HepG2 (cell line): ENCODE results near the gene MIEF1. TPM values are rescaled to one million over a fixed set of nuclear protein-coding genes. Genes with fewer than 3 reads are reported as not detected.

ENCODE experiments used
- ARHGAP35 ChIP-seq: sonication (generic); formaldehyde crosslinking; IDR thresholded peaks from 2 replicates; pipeline ENCODE4 v1.9.0; 2022; ENCODE audit warnings: mild to moderate bottlenecking, inconsistent platforms, moderate library complexity, missing genetic modification reagents, borderline replicate concordance
- ATF1 ChIP-seq: IDR thresholded peaks from 2 replicates; pipeline ENCODE4 v1.6.1; 2016; ENCODE audit warnings: mild to moderate bottlenecking, control low read depth
- ESRRA ChIP-seq: sonication (generic); formaldehyde crosslinking; IDR thresholded peaks from 2 replicates; pipeline ENCODE4 v1.5.1; 2020; ENCODE audit warnings: mild to moderate bottlenecking, low read depth, missing genetic modification reagents
- FLYWCH1 ChIP-seq: sonication (generic); formaldehyde crosslinking; IDR thresholded peaks from 2 replicates; pipeline ENCODE4 v1.8.1; 2023; ENCODE audit warnings: mild to moderate bottlenecking, missing genetic modification reagents
- FOSL2 ChIP-seq: sonication (generic); formaldehyde crosslinking; IDR thresholded peaks from 2 replicates; pipeline ENCODE4 v1.4.0; 2020; ENCODE audit warnings: missing genetic modification reagents
- FOXA1 ChIP-seq, 2 experiments: fragments of 450-650 bp in 1 of 2; sonication (generic) in 1 of 2; formaldehyde crosslinking in 1 of 2; IDR thresholded peaks; 2 replicates each; pipeline versions ENCODE4 v1.4.0 to v1.6.1; 2016 to 2020; ENCODE audit warnings: missing genetic modification reagents in 1 of 2
- HHEX ChIP-seq: IDR thresholded peaks from 2 replicates; pipeline ENCODE4 v1.6.1; 2016; ENCODE audit warnings: control low read depth
- HNF4G ChIP-seq, 2 experiments: sonication (generic) in 1 of 2; formaldehyde crosslinking in 1 of 2; IDR thresholded peaks; 2 replicates each; pipeline versions ENCODE4 v1.4.0 to v1.6.1; 2011 to 2020; ENCODE audit warnings: borderline replicate concordance in 2 of 2, low read depth in 2 of 2, mild to moderate bottlenecking in 2 of 2, low read length in 1 of 2, missing genetic modification reagents in 1 of 2, moderate library complexity in 1 of 2
- HOXD1 ChIP-seq: sonication (generic); formaldehyde crosslinking; IDR thresholded peaks from 2 replicates; pipeline ENCODE4 v1.5.0; 2020; ENCODE audit warnings: missing genetic modification reagents
- LRRFIP1 ChIP-seq: sonication (generic); formaldehyde crosslinking; conservative IDR thresholded peaks from 2 replicates; pipeline ENCODE4 v1.4.0; 2020; ENCODE audit warnings: missing genetic modification reagents
- MXD4 ChIP-seq: IDR thresholded peaks from 2 replicates; pipeline ENCODE4 v1.6.1; 2016; ENCODE audit warnings: mild to moderate bottlenecking, missing biosample characterization, missing genetic modification reagents
- PCBP1 ChIP-seq: fragments of 200-400 bp; formaldehyde crosslinking; IDR thresholded peaks from 2 replicates; pipeline ENCODE4 v1.6.1; 2017; ENCODE audit warnings: mild to moderate bottlenecking, low read depth, low read length, borderline replicate concordance
- POLR2AphosphoS5 ChIP-seq: IDR thresholded peaks from 2 replicates; pipeline ENCODE4 v1.6.1; 2012; ENCODE audit warnings: low read depth, low read length
- RBM39 ChIP-seq: fragments of 200-400 bp; formaldehyde crosslinking; IDR thresholded peaks from one replicate; pipeline ENCODE4 v1.6.1; 2018; ENCODE audit warnings: antibody characterized with exemption, mild to moderate bottlenecking, low read depth, low read length; ENCODE audit not compliant: poor library complexity, severe bottlenecking
- REL ChIP-seq: sonication (generic); formaldehyde crosslinking; conservative IDR thresholded peaks from 2 replicates; pipeline ENCODE4 v1.8.0; 2022; ENCODE audit warnings: mild to moderate bottlenecking, missing genetic modification reagents, moderate library complexity
- RFXAP ChIP-seq: sonication (generic); formaldehyde crosslinking; IDR thresholded peaks from 2 replicates; pipeline ENCODE4 v1.4.0; 2020; ENCODE audit warnings: missing genetic modification reagents, borderline replicate concordance
- SP5 ChIP-seq: IDR thresholded peaks from 2 replicates; pipeline ENCODE4 v1.6.1; 2016; ENCODE audit warnings: low read depth, borderline replicate concordance
- THAP11 ChIP-seq: IDR thresholded peaks from 2 replicates; pipeline ENCODE4 v1.6.1; 2016; ENCODE audit warnings: missing biosample characterization, missing genetic modification reagents
- ZBTB1 ChIP-seq: sonication (generic); formaldehyde crosslinking; IDR thresholded peaks from 2 replicates; pipeline ENCODE4 v1.4.0; 2020; ENCODE audit warnings: missing genetic modification reagents, borderline replicate concordance
- ZMYM3 ChIP-seq: sonication (generic); formaldehyde crosslinking; IDR thresholded peaks from 2 replicates; pipeline ENCODE4 v1.5.1; 2020; ENCODE audit warnings: mild to moderate bottlenecking, missing genetic modification reagents
- ZNF331 ChIP-seq: sonication (generic); formaldehyde crosslinking; IDR thresholded peaks from 2 replicates; pipeline ENCODE4 v1.4.0; 2020; ENCODE audit warnings: missing genetic modification reagents
- ZNF775 ChIP-seq: sonication (generic); formaldehyde crosslinking; IDR thresholded peaks from 2 replicates; pipeline ENCODE4 v1.4.0; 2020; ENCODE audit warnings: missing genetic modification reagents, mild to moderate bottlenecking, moderate library complexity, borderline replicate concordance
- ZNF776 ChIP-seq: sonication (generic); formaldehyde crosslinking; IDR thresholded peaks from 2 replicates; pipeline ENCODE4 v1.4.0; 2020; ENCODE audit warnings: mild to moderate bottlenecking, missing genetic modification reagents
- polyA plus RNA-seq, 8 experiments: library from polyadenylated mRNA; depleted of rRNA in 3 of 8; stranded (reverse) in 7 of 8; unstranded in 1 of 8; fragments of >200 nt; fragmentation: Illumina TruSeq in 4 of 8; extraction: Trizol in 4 of 8; gene quantifications; 2 replicates each; pipeline versions ENCODE4 v1.2.1 to v1.2.3, GENCODE V29; 2011 to 2016; ENCODE audit warnings: low read depth in 4 of 8, missing spikeins in 1 of 8, mixed read lengths in 1 of 8; ENCODE audit not compliant: insufficient read depth in 1 of 8
- total RNA-seq, 5 experiments: library from RNA; depleted of rRNA; stranded (reverse); fragments of >200 nt; fragmentation: Illumina TruSeq; extraction: Trizol; gene quantifications; 2 replicates each; pipeline ENCODE4 v1.2.3, GENCODE V29; 2016; ENCODE audit warnings: low read depth in 1 of 5
- TF ChIP-seq, protein P1 (sequence below): sonication (generic); formaldehyde crosslinking; IDR thresholded peaks from 2 replicates; pipeline ENCODE4 v1.4.0; 2020; ENCODE audit warnings: mild to moderate bottlenecking, missing genetic modification reagents
- TF ChIP-seq, protein P2 (sequence below): sonication (generic); formaldehyde crosslinking; IDR thresholded peaks from 2 replicates; pipeline ENCODE4 v1.5.1; 2020; ENCODE audit warnings: missing genetic modification reagents, mild to moderate bottlenecking, borderline replicate concordance

MIEF1 gene
- total and polyA plus RNA-seq, 2 of the 13 experiments (the other 11 are each of a cell fraction or from before 2014, with no cell fraction given): 21.7 to 34.8 TPM

GRCh38 chr22:39528681-39529486 lies 26.8 kb downstream of the MIEF1 start (continued):
- TF ChIP-seq ARHGAP35 (CRISPR knock-in tag) (no peak), SP5 (CRISPR knock-in tag) (no peak), LRRFIP1 (CRISPR knock-in tag) (no peak), ZNF776 (peak; percentile 78; the same call in 1 of the 2 replicates), HOXD1 (CRISPR knock-in tag) (no peak), ESRRA (peak; percentile 47; the same call in 1 of the 2 replicates), RFXAP (CRISPR knock-in tag) (peak; percentile 87; the same call in 1 of the 2 replicates), ZNF775 (CRISPR knock-in tag) (no peak), HHEX (CRISPR knock-in tag) (no peak), FOSL2 (CRISPR knock-in tag) (peak; percentile 75), FOXA1 (IDR thresholded peaks at IDR 0.05) (no peak), FOXA1 (CRISPR knock-in tag; IDR thresholded peaks at IDR 0.05) (peak; percentile 68; the same call in 1 of the 2 replicates), PCBP1 (peak; percentile 78; the same call in 1 of the 2 replicates), HNF4G (IDR thresholded peaks at IDR 0.05; ENCODE audit: borderline replicate concordance, low read depth, low read length) (no peak; the same call in 1 of the 2 replicates), HNF4G (CRISPR knock-in tag; IDR thresholded peaks at IDR 0.05; ENCODE audit: borderline replicate concordance, low read depth) (peak; percentile 61; the same call in 1 of the 2 replicates), ZMYM3 (CRISPR knock-in tag) (peak; percentile 80; the same call in 1 of the 2 replicates), REL (CRISPR knock-in tag) (no peak), ZBTB1 (CRISPR knock-in tag) (no peak), POLR2AphosphoS5 (no peak), ZNF331 (CRISPR knock-in tag) (peak; percentile 88), THAP11 (CRISPR knock-in tag) (peak; percentile 87), ATF1 (CRISPR knock-in tag) (no peak), MXD4 (CRISPR knock-in tag) (0 out of 2 replicates have a peak, but pooled peaks have one; percentile 37), FLYWCH1 (0 out of 2 replicates have a peak, but pooled peaks have one; percentile 50), RBM39 (peak; percentile 99)
- TF ChIP-seq, protein P1, sequence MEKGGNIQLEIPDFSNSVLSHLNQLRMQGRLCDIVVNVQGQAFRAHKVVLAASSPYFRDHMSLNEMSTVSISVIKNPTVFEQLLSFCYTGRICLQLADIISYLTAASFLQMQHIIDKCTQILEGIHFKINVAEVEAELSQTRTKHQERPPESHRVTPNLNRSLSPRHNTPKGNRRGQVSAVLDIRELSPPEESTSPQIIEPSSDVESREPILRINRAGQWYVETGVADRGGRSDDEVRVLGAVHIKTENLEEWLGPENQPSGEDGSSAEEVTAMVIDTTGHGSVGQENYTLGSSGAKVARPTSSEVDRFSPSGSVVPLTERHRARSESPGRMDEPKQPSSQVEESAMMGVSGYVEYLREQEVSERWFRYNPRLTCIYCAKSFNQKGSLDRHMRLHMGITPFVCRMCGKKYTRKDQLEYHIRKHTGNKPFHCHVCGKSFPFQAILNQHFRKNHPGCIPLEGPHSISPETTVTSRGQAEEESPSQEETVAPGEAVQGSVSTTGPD (CRISPR knock-in tag): no peak
- TF ChIP-seq, protein P2, sequence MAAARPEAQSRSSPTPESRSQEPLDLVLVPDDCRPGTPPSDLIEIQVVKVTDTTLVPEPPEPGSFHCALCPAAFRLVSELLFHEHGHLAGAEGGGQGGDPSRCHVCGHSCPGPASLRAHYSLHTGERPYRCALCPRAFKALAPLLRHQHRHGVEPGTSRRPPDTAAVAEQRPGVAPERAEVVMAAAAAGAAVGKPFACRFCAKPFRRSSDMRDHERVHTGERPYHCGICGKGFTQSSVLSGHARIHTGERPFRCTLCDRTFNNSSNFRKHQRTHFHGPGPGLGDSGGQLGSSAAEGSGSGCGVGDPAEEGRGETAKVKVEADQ (CRISPR knock-in tag): peak; percentile 46; the same call in 1 of the 2 replicates
